ENCODE data around the gene SMYD3. TPM values are rescaled to one million over a fixed set of nuclear protein-coding genes. Genes with fewer than 3 reads are reported as not detected.
"Not testable (repeated sequence)": the region's sequence is repeated elsewhere in the genome, so short reads cannot be mapped to it uniquely, and the experiment has no call there.

SMYD3 gene
- total RNA-seq, 1 donor from 2014 or later = 35.4 TPM

DNA sequence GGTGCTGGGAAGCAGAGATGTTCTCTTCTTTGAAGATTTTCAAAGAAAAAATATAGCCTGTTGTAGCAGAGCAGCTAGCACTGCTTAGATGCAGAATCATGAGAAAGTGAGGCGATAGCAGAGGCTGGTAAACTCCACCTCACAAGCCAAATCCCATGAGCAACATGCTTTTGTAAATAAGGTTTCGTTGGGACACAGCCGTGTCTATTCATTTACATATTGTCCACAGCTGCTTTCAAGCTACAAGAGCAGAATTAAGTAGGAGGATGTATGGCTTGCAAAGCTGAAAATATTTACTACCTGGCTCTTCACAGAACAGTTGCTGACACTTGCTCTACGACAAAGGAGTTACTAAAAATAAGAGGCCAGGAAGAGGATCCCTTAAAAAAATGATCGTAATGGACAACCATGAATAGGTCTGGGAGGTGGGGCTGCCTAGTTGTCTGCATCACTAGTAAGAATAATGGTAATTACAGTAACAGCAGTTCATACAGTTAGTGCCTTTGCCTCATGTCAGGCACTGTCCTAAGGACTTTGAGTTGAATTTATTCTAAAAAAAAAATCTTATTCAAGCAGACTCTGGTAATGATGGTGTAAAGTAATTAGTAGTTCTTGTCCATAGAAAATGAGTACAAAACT, 730.3 kb downstream of the SMYD3 start:
- Mint-ChIP-seq H3K9me3 (ENCODE audit: unreplicated experiment) (peaks cover 6% of the 10 kb centered on the region), H3K4me3 (ENCODE audit: unreplicated experiment) (peak overlapping the region; percentile 69), H3K27me3 (ENCODE audit: unreplicated experiment) (peaks cover 3% of the 10 kb centered on the region), H3K36me3 (ENCODE audit: unreplicated experiment) (no peaks in the 10 kb centered on the region), H3K27ac (ENCODE audit: unreplicated experiment) (peak overlapping the region; percentile 90), H3K4me1 (ENCODE audit: low read depth, unreplicated experiment) (peaks cover 18% of the 10 kb centered on the region)
- no peak for DNase-seq
- TF ChIP-seq, protein P1, sequence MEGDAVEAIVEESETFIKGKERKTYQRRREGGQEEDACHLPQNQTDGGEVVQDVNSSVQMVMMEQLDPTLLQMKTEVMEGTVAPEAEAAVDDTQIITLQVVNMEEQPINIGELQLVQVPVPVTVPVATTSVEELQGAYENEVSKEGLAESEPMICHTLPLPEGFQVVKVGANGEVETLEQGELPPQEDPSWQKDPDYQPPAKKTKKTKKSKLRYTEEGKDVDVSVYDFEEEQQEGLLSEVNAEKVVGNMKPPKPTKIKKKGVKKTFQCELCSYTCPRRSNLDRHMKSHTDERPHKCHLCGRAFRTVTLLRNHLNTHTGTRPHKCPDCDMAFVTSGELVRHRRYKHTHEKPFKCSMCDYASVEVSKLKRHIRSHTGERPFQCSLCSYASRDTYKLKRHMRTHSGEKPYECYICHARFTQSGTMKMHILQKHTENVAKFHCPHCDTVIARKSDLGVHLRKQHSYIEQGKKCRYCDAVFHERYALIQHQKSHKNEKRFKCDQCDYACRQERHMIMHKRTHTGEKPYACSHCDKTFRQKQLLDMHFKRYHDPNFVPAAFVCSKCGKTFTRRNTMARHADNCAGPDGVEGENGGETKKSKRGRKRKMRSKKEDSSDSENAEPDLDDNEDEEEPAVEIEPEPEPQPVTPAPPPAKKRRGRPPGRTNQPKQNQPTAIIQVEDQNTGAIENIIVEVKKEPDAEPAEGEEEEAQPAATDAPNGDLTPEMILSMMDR (IDR thresholded peaks at IDR 0.05; ENCODE audit: partially characterized antibody, unreplicated experiment) = no peak

DNA sequence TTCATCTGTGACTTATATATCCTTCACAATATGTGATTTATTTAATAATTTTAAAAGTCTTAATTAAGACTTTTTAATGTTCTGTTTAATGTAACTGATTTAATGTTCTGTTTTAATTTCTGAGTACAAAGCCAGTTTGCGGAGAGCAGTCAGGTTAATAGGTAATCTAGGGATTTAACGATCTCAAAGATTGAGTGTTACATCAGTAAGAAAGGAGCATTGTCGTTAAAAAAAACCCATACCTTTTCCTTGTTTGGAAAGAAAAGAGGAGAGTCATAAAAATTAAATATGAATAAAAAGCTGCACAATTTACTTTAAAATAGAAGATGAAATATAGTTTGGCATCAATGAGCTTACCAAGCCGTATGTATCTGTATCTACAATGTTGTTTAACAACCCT, 730.9 kb downstream of the SMYD3 start:
- peaks cover 3% of the 10 kb centered on the region for H3K27me3 Mint-ChIP-seq (ENCODE audit: unreplicated experiment)
- peaks cover 18% of the 10 kb centered on the region for H3K4me1 Mint-ChIP-seq (ENCODE audit: low read depth, unreplicated experiment)
- H3K9me3 Mint-ChIP-seq (ENCODE audit: unreplicated experiment) = peaks cover 6% of the 10 kb centered on the region
- peak overlapping the region; percentile 90 for H3K27ac Mint-ChIP-seq (ENCODE audit: unreplicated experiment)
- no peaks in the 10 kb centered on the region for H3K36me3 Mint-ChIP-seq (ENCODE audit: unreplicated experiment)
- no peak for DNase-seq
- peak overlapping the region; percentile 69 for H3K4me3 Mint-ChIP-seq (ENCODE audit: unreplicated experiment)
- TF ChIP-seq, protein P1 (IDR thresholded peaks at IDR 0.05; ENCODE audit: partially characterized antibody, unreplicated experiment) = no peak

DNA sequence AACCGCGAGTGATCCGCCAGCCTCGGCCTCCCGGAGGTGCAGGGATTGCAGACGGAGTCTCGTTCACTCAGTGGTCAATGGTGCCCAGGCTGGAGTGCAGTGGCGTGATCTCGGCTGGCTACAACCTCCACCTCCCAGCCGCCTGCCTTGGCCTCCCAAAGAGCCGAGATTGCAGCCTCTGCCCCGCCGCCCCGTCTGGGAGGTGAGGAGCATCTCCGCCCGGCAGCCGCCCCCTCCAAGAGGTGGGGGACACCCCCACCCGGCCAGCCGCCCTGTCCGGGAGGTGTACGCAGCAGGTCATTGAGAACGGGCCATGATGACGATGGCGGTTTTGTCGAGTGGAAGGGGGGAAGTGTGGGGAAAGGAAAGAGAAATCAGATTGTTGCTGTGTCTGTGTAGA, 732.1 kb downstream of the SMYD3 start:
- not testable (repeated sequence) for H3K27me3 Mint-ChIP-seq (ENCODE audit: unreplicated experiment); H3K4me3 Mint-ChIP-seq (ENCODE audit: unreplicated experiment); H3K9me3 Mint-ChIP-seq (ENCODE audit: unreplicated experiment); H3K36me3 Mint-ChIP-seq (ENCODE audit: unreplicated experiment)
- Mint-ChIP-seq H3K4me1 (ENCODE audit: low read depth, unreplicated experiment) (peaks cover 18% of the 10 kb centered on the region), H3K27ac (ENCODE audit: unreplicated experiment) (peak overlapping the region; percentile 91)
- peak; percentile 31 for DNase-seq

DNA sequence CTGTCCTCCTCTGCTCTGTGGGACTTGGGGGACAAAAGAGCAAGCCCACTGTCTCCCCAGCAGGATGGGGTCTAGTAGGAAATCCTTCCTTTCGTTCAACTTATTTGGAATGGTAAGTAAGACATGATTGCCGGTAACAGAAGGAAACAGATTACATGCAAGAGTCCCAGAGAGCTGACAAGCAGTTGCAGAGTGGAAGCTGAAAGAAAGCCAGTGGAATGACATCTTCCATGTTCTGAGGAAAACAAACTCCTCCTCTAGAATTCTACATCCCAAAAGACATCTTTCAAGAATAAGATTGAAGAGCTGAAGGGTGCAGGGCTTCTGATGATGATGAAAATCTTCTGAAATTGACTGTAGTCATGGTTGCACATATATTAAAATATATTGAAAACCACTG, 732.9 kb downstream of the SMYD3 start:
- Mint-ChIP-seq H3K27ac (ENCODE audit: unreplicated experiment) (peak overlapping the region; percentile 62), H3K4me1 (ENCODE audit: low read depth, unreplicated experiment) (peaks cover 18% of the 10 kb centered on the region), H3K4me3 (ENCODE audit: unreplicated experiment) (no peak overlapping the region), H3K27me3 (ENCODE audit: unreplicated experiment) (peaks cover 3% of the 10 kb centered on the region), H3K36me3 (ENCODE audit: unreplicated experiment) (peaks cover 2% of the 10 kb centered on the region), H3K9me3 (ENCODE audit: unreplicated experiment) (peaks cover 6% of the 10 kb centered on the region)
- TF ChIP-seq, protein P1 (IDR thresholded peaks at IDR 0.05; ENCODE audit: partially characterized antibody, unreplicated experiment) = no peak
- no peak for DNase-seq

DNA sequence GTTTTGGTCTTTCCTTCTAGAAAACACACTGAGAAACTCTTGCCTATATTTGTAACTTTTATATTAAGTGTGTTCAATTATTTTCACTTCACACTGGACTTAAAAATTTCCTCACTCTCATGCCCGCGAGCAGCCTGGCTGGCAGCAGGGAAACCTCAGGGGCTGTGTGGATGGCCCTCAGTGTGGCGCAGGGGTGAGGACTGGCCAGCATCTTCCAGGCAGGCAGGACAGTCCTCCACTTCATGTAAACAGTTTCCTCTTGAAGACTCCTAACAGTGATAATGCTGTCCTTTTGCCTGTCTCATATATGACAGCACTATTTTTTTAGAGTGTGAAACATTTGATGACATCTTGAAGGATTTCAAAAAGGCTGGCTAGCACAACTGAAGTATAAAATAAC, 733.7 kb downstream of the SMYD3 start:
- Mint-ChIP-seq H3K36me3 (ENCODE audit: unreplicated experiment) (peaks cover 7% of the 10 kb centered on the region), H3K4me3 (ENCODE audit: unreplicated experiment) (no peak overlapping the region), H3K9me3 (ENCODE audit: unreplicated experiment) (peaks cover 6% of the 10 kb centered on the region), H3K27me3 (ENCODE audit: unreplicated experiment) (peaks cover 3% of the 10 kb centered on the region), H3K4me1 (ENCODE audit: low read depth, unreplicated experiment) (peaks cover 18% of the 10 kb centered on the region), H3K27ac (ENCODE audit: unreplicated experiment) (no peak overlapping the region)
- DNase-seq = no peak
- TF ChIP-seq, protein P1 (IDR thresholded peaks at IDR 0.05; ENCODE audit: partially characterized antibody, unreplicated experiment) = no peak
